ENCODE results near the gene GAD1.

DNA sequence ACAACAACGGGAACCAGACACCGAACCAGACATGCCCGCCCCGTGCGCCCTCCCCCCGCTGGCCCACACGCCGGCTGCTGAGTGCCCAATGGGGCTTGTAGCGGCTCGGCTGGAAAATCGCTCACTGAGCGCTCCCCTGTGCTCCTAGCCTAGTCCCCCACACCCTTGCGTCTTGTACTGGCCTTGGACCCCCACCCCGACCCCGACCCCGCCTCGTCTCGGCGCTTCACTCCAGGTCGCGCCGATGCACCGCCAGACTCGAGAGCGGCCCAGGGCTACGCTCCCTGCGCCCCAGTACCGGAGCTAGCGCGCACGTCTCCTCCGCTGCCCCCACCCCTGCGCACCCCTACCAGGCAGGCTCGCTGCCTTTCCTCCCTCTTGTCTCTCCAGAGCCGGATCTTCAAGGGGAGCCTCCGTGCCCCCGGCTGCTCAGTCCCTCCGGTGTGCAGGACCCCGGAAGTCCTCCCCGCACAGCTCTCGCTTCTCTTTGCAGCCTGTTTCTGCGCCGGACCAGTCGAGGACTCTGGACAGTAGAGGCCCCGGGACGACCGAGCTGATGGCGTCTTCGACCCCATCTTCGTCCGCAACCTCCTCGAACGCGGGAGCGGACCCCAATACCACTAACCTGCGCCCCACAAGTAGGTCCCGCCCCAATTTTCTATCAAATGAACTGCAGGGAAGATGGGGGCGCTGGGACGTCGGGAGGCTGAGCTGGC, 1.5 kb downstream of the GAD1 start:
- TF ChIP-seq, protein P1, sequence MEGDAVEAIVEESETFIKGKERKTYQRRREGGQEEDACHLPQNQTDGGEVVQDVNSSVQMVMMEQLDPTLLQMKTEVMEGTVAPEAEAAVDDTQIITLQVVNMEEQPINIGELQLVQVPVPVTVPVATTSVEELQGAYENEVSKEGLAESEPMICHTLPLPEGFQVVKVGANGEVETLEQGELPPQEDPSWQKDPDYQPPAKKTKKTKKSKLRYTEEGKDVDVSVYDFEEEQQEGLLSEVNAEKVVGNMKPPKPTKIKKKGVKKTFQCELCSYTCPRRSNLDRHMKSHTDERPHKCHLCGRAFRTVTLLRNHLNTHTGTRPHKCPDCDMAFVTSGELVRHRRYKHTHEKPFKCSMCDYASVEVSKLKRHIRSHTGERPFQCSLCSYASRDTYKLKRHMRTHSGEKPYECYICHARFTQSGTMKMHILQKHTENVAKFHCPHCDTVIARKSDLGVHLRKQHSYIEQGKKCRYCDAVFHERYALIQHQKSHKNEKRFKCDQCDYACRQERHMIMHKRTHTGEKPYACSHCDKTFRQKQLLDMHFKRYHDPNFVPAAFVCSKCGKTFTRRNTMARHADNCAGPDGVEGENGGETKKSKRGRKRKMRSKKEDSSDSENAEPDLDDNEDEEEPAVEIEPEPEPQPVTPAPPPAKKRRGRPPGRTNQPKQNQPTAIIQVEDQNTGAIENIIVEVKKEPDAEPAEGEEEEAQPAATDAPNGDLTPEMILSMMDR (IDR thresholded peaks at IDR 0.05; ENCODE audit: insufficient read depth, low read length, poor library complexity, severe bottlenecking) = no peak
- no peak for TF ChIP-seq EZH2phosphoT487 (conservative IDR thresholded peaks at IDR 0.05; ENCODE audit: low read length)

Data from SU-DHL-6 (cell line).